Activated B cell treated with CpG ODN at 0.5 μM for 24 hours (primary cell): ENCODE results near the gene TUBB2B. TPM values are rescaled to one million over a fixed set of nuclear protein-coding genes. Genes with fewer than 3 reads are reported as not detected.

Source experiments
- ATAC-seq: fragments of 200-7000 bp; cut with Tn5 transposase; one replicate; pipeline ENCODE4 v1.10.0; 2021; ENCODE audit warnings: low read depth, mild to moderate bottlenecking, moderate library complexity
- CTCF ChIA-PET: fragments of 350-600 bp; sonication (Branson Sonifier 250); formaldehyde crosslinking; loops from one replicate; lab custom pipeline; 2021; ENCODE audit warnings: antibody characterized with exemption; lab: Charles Lee
- POLR2A ChIA-PET: fragments of 350-600 bp; sonication (Branson Sonifier 250); formaldehyde crosslinking; loops from one replicate; lab custom pipeline; 2021; ENCODE audit warnings: antibody characterized with exemption; lab: Charles Lee
- DNase-seq: peaks from one replicate; pipeline ENCODE4 v3.0.0; 2022
- H3K27ac Mint-ChIP-seq: one replicate; pipeline ENCODE4 v1.8.0; 2020; ENCODE audit warnings: mixed read lengths
- H3K27me3 Mint-ChIP-seq: one replicate; pipeline ENCODE4 v1.8.0; 2021; ENCODE audit warnings: mixed read lengths
- H3K36me3 Mint-ChIP-seq: one replicate; pipeline ENCODE4 v1.8.0; 2021; ENCODE audit warnings: low read depth, mixed read lengths
- H3K4me1 Mint-ChIP-seq: one replicate; pipeline ENCODE4 v1.8.0; 2021; ENCODE audit warnings: mixed read lengths
- H3K4me3 Mint-ChIP-seq: one replicate; pipeline ENCODE4 v1.8.0; 2020; ENCODE audit warnings: mild to moderate bottlenecking, mixed read lengths
- H3K9me3 Mint-ChIP-seq: one replicate; pipeline ENCODE4 v1.8.0; 2020; ENCODE audit warnings: mixed read lengths
- intact Hi-C: fragments of 100-400 bp; cut with micrococcal nuclease; formaldehyde crosslinking; loops from one replicate; pipeline ENCODE4 v1.15.1; 2024
- total RNA-seq: library from RNA; stranded (reverse); gene quantifications from 2 replicates; pipeline ENCODE4 v1.2.3, GENCODE V29; 2022
- TF ChIP-seq, protein P1 (sequence below): fragments of 200-600 bp; IDR thresholded peaks from one replicate; pipeline ENCODE4 v1.8.0; 2022; ENCODE audit warnings: antibody characterized with exemption, mild to moderate bottlenecking

TUBB2B gene
- total RNA-seq, 1 donor from 2014 or later: not detected

DNA sequence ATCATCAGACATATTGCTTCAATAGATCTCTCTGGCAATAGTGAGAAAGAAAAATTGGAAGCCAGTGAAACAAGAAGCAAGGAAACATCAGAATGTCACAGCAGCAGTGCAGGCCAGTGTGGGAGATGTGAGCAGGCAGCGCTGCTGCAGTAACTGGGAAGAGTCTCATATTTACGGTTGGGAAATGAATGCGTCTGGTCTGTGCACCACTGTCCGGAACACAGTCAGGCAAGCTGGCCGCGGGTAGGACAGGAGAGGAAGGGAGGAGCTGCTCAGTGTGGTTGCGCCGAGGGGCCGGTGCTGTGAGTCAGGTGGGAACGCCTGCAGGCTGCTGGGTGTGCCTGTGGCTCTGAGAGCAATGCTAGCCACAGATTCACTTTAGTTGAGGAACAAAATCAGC, 24.9 kb upstream of the TUBB2B start:
- intact Hi-C loops: no loop called here
- ChIA-PET CTCF (interaction anchor here (0.9 to 3.6 kb wide), 12 partner anchors 13 to 514 kb away, joined by 3 to 22 read pairs (median 4); partner anchors contain the start of genes NQO2 and TUBB2A), POLR2A (interaction anchor here (1.1 to 1.7 kb wide), 2 partner anchors 120 to 184 kb away, joined by 3 to 6 read pairs; partner anchors contain the start of gene RIPK1)
- Mint-ChIP-seq H3K27me3 (peaks cover 30% of the 10 kb centered on the region), H3K36me3 (no peaks in the 10 kb centered on the region), H3K4me1 (peaks cover 6% of the 10 kb centered on the region), H3K27ac (no peak overlapping the region), H3K9me3 (peaks cover 5% of the 10 kb centered on the region), H3K4me3 (no peak overlapping the region)
- DNase-seq (no peak), ATAC-seq (no peak)
- TF ChIP-seq, protein P1, sequence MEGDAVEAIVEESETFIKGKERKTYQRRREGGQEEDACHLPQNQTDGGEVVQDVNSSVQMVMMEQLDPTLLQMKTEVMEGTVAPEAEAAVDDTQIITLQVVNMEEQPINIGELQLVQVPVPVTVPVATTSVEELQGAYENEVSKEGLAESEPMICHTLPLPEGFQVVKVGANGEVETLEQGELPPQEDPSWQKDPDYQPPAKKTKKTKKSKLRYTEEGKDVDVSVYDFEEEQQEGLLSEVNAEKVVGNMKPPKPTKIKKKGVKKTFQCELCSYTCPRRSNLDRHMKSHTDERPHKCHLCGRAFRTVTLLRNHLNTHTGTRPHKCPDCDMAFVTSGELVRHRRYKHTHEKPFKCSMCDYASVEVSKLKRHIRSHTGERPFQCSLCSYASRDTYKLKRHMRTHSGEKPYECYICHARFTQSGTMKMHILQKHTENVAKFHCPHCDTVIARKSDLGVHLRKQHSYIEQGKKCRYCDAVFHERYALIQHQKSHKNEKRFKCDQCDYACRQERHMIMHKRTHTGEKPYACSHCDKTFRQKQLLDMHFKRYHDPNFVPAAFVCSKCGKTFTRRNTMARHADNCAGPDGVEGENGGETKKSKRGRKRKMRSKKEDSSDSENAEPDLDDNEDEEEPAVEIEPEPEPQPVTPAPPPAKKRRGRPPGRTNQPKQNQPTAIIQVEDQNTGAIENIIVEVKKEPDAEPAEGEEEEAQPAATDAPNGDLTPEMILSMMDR: no peak

DNA sequence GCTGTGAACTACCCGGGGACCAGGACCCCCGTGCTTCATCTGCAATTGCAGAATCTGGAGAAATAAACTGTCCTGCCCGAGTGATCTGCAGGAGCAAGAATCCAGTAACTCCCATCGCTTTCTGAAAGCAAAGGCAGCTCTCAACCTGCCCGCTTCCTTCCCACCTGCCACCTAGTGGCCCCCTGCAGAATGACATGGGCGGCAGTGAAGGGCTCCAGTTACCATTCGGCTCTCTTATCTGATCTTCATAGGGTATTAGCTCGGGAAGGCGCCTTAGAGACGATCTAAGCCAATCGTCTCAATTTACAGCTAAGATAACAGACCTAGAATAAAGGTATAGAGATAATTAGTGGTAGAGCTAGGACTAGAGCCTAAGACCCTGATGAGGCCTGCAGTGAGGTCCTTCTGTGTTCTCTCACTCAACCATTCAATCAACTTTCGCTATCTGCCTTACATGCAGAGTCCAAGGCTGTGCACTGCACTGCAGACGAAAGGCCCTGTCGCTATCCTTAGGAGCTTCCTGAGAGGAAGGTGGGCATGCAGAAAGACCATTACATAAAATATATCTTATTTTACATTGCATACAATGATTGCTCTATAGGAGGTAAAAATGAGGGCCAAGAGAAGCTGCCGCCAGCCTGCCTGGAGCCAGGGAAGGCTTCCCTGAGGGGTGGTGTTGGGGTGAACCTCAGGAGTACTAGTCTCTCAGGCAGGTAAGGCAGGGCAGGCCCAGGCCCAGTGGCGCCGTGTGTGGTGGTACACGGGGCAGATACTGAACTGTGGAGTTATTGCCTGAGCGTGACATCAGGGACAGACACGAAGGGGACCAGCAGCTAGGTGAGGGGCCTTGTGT, 24.2 kb upstream of the TUBB2B start:
- ChIA-PET POLR2A (interaction anchor here (1.1 to 1.7 kb wide), 2 partner anchors 120 to 184 kb away, joined by 3 to 6 read pairs; partner anchors contain the start of gene RIPK1), CTCF (interaction anchor here (0.6 to 3.6 kb wide), 25 partner anchors 8 to 513 kb away, joined by 3 to 22 read pairs (median 4); partner anchors contain the start of genes NQO2 and TUBB2A)
- Mint-ChIP-seq H3K4me1 (peaks cover 6% of the 10 kb centered on the region), H3K27ac (peak overlapping the region; percentile 21), H3K27me3 (peaks cover 30% of the 10 kb centered on the region), H3K9me3 (peaks cover 5% of the 10 kb centered on the region), H3K36me3 (no peaks in the 10 kb centered on the region), H3K4me3 (peak overlapping the region; percentile 64)
- ATAC-seq (peak; percentile 100), DNase-seq (peak; percentile 68)
- intact Hi-C loops: loop anchor here (1.0 kb wide), 6 partner anchors 20 to 252 kb away; partner anchors contain the start of genes NQO2 and TUBB2A
- TF ChIP-seq, protein P1: peak; percentile 91

DNA sequence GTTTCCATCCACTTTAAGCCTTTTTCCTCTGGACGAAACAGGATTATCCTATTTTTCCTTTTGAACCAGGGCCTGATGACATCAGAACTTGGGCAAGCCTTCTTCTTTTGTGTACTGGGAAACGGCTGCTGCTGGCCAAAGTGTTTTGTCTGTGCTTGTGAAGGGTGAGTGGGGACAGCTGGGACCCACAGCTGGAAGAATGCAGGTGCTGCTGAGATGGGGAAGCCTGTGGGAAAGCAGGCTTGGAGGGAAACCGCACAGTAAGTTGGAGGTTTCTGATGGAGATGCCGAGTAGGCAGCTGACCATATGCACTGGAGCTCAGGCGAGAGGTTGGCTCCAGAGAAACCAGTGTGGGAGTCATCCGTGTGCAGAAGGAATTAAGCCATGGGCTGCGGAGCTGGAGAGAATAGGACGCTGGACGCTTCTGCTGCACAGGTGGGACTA, 22.8 kb upstream of the TUBB2B start:
- H3K27ac Mint-ChIP-seq: no peak overlapping the region
- peaks cover 5% of the 10 kb centered on the region for H3K9me3 Mint-ChIP-seq
- no peak overlapping the region for H3K4me3 Mint-ChIP-seq
- H3K27me3 Mint-ChIP-seq: peaks cover 37% of the 10 kb centered on the region
- H3K36me3 Mint-ChIP-seq: no peaks in the 10 kb centered on the region
- CTCF ChIA-PET: interaction anchor here (0.7 to 3.6 kb wide), 8 partner anchors 11 to 260 kb away, joined by 3 to 22 read pairs (median 4); no protein-coding TSS in a partner anchor
- TF ChIP-seq, protein P1: no peak
- ATAC-seq (no peak), DNase-seq (no peak)
- POLR2A ChIA-PET: no interaction called here
- intact Hi-C loops: no loop called here
- peaks cover 6% of the 10 kb centered on the region for H3K4me1 Mint-ChIP-seq

DNA sequence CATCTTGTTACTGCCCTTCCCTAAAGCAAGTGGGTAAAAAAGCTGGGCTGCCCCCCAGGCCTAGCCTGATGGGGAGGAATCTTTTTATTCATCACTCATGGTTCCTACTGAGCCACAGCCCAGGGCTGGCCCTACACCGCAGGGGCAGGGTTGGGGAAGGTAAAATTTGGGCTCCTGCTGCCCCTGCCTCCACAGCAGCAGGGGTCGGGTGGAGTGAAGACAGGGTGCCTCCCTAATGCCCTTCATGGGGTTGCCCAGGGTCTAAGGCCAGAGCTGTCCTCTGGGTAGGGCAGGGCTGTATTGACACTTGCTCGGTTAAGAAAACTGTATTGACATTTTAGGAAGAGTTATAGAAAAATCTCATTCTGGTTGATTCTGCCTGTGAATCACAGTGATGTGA, 22.4 kb upstream of the TUBB2B start:
- TF ChIP-seq, protein P1: no peak
- ATAC-seq: no peak
- intact Hi-C loops: no loop called here
- H3K27me3 Mint-ChIP-seq: peaks cover 40% of the 10 kb centered on the region
- CTCF ChIA-PET: interaction anchor here (0.7 to 3.6 kb wide), 8 partner anchors 11 to 181 kb away, joined by 3 to 22 read pairs (median 4); partner anchors contain the start of gene RIPK1
- POLR2A ChIA-PET: interaction anchor here (0.6 kb wide), 1 partner anchor 583 kb away, joined by 3 read pairs; no protein-coding TSS in a partner anchor
- DNase-seq: no peak
- peaks cover 6% of the 10 kb centered on the region for H3K4me1 Mint-ChIP-seq
- no peak overlapping the region for H3K4me3 Mint-ChIP-seq
- no peak overlapping the region for H3K27ac Mint-ChIP-seq
- no peaks in the 10 kb centered on the region for H3K36me3 Mint-ChIP-seq
- H3K9me3 Mint-ChIP-seq: peaks cover 5% of the 10 kb centered on the region
